Natural killer cell (primary cell): ENCODE measurements around the gene NUP214. TPM values are rescaled to one million over a fixed set of nuclear protein-coding genes. Genes with fewer than 3 reads are reported as not detected.

Source experiments
- ATAC-seq, 3 donors: fragments of 150-1000 bp in 2 of 3; fragments of 200-7000 bp in 1 of 3; cut with Tn5 transposase; 1 replicate in 1 of 3; 2 replicates in 2 of 3; pipeline ENCODE4 v1.10.0; 2021; ENCODE audit warnings: mild to moderate bottlenecking in 2 of 3, moderate library complexity in 2 of 3
- DNase-seq, 2 donors: peaks; one replicate each; pipeline versions ENCODE4 v3.0.0 to v3.0.0-alpha.2; 2013 to 2021; ENCODE audit warnings: mixed read lengths in 1 of 2
- H3K27ac ChIP-seq: one replicate; pipeline ENCODE4 v1.5.1; 2013; ENCODE audit warnings: mild to moderate bottlenecking, low read length
- H3K27me3 ChIP-seq: one replicate; pipeline ENCODE4 v1.6.1; 2013; ENCODE audit warnings: low read length; ENCODE audit not compliant: control insufficient read depth, insufficient read depth
- H3K36me3 ChIP-seq: one replicate; pipeline ENCODE4 v1.6.1; 2013; ENCODE audit warnings: low read length; ENCODE audit not compliant: control insufficient read depth, insufficient read depth
- H3K4me1 ChIP-seq: one replicate; pipeline ENCODE4 v1.6.1; 2013; ENCODE audit warnings: low read length; ENCODE audit not compliant: control insufficient read depth, insufficient read depth
- H3K4me3 ChIP-seq: one replicate; pipeline ENCODE4 v1.5.1; 2013; ENCODE audit warnings: low read length
- H3K9me3 ChIP-seq: one replicate; pipeline ENCODE4 v1.6.1; 2013; ENCODE audit warnings: low read length; ENCODE audit not compliant: control insufficient read depth, insufficient read depth
- H3K27ac Mint-ChIP-seq, 2 donors: one replicate each; pipeline ENCODE4 v1.8.0; 2022; ENCODE audit warnings: mild to moderate bottlenecking in 2 of 2, mixed read lengths in 2 of 2, moderate library complexity in 1 of 2
- H3K27me3 Mint-ChIP-seq, 2 donors: one replicate each; pipeline ENCODE4 v1.8.0; 2022; ENCODE audit warnings: low read depth in 2 of 2, mixed read lengths in 2 of 2
- H3K36me3 Mint-ChIP-seq: one replicate; pipeline ENCODE4 v1.8.0; 2022; ENCODE audit warnings: mixed read lengths
- H3K4me1 Mint-ChIP-seq, 2 donors: one replicate each; pipeline ENCODE4 v1.8.0; 2022; ENCODE audit warnings: mixed read lengths in 2 of 2
- H3K4me3 Mint-ChIP-seq: one replicate; pipeline ENCODE4 v1.8.0; 2022; ENCODE audit warnings: mild to moderate bottlenecking, moderate library complexity, mixed read lengths
- H3K9me3 Mint-ChIP-seq, 2 donors: one replicate each; pipeline ENCODE4 v1.8.0; 2022; ENCODE audit warnings: mixed read lengths in 2 of 2
- WGBS: methylation state at CpG from one replicate; pipeline ENCODE4 v1.1.7; 2013; ENCODE audit warnings: missing lambda C conversion rate; ENCODE audit not compliant: insufficient coverage; 5-methylcytosine and 5-hydroxymethylcytosine counted together
- intact Hi-C: fragments of 100-400 bp; cut with micrococcal nuclease; formaldehyde crosslinking; loops from one replicate; pipeline ENCODE4 v1.14.2; 2022
- total RNA-seq, 4 donors: library from RNA; stranded (reverse); fragments of 120-200 nt in 1 of 4; gene quantifications; one replicate each; pipeline versions ENCODE4 v1.2.3 to v1.2.4, GENCODE V29; 2013 to 2022
- TF ChIP-seq, protein P1 (sequence below): fragments of 200-600 bp; IDR thresholded peaks from one replicate; pipeline ENCODE4 v1.8.0; 2022; ENCODE audit warnings: antibody characterized with exemption

Gene NUP214
- total RNA-seq, 3 donors from 2014 or later (not counting 1 experiment from before 2014, with no cell fraction given) = 125 to 133 (median 132) TPM

DNA sequence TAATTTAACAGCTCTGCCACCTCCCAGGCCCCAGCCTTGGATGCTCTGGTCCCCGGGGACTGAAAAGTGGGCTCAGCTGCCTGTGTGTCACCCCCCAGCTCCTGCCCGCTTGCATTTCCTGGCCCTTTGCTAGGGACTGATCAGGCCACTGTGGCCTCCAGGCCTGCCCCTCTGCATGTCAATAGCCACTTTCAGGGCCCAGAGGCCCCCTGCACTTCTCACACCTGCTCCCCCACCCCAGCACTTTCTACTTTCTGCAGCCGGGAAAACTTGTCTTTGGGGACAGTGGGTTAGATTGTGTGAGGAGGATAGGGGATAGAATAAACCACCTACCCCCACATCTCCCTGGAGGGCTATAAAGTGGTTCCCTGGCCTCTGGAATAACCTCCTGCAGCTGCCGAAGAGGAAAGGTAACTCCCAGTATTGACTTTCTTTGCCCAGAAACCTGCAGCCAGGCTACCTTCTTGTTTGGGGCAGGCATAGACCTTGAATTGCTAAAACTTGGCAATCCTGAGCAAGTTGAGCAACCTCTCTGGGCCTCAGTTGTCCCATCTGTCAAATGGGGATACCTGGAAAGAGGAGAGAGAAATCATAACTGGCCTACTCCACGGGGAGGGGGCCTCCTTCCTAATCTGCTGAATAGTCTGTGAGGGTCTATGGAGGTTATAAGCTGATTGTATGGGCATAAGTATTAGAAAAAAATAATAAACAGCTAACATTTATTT lies 21.2 kb upstream of the NUP214 start:
- DNase-seq (no peak), ATAC-seq (no peak)
- Mint-ChIP-seq H3K9me3 (no peaks in the 10 kb centered on the region), H3K4me3 (no peak overlapping the region), H3K36me3 (no peaks in the 10 kb centered on the region), H3K27me3 (no peaks in the 10 kb centered on the region), H3K4me1 (no peaks in the 10 kb centered on the region), H3K27ac (no peak overlapping the region)
- intact Hi-C loops = no loop called here
- H3K4me3 ChIP-seq = no peak overlapping the region
- TF ChIP-seq, protein P1, sequence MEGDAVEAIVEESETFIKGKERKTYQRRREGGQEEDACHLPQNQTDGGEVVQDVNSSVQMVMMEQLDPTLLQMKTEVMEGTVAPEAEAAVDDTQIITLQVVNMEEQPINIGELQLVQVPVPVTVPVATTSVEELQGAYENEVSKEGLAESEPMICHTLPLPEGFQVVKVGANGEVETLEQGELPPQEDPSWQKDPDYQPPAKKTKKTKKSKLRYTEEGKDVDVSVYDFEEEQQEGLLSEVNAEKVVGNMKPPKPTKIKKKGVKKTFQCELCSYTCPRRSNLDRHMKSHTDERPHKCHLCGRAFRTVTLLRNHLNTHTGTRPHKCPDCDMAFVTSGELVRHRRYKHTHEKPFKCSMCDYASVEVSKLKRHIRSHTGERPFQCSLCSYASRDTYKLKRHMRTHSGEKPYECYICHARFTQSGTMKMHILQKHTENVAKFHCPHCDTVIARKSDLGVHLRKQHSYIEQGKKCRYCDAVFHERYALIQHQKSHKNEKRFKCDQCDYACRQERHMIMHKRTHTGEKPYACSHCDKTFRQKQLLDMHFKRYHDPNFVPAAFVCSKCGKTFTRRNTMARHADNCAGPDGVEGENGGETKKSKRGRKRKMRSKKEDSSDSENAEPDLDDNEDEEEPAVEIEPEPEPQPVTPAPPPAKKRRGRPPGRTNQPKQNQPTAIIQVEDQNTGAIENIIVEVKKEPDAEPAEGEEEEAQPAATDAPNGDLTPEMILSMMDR = no peak
- H3K27me3 ChIP-seq = no peaks in the 10 kb centered on the region
- H3K4me1 ChIP-seq = no peaks in the 10 kb centered on the region
- 90% methylated on average over 4 of the region's 5 CpGs for WGBS
- no peaks in the 10 kb centered on the region for H3K36me3 ChIP-seq
- H3K9me3 ChIP-seq = no peaks in the 10 kb centered on the region
- H3K27ac ChIP-seq = no peak overlapping the region

DNA sequence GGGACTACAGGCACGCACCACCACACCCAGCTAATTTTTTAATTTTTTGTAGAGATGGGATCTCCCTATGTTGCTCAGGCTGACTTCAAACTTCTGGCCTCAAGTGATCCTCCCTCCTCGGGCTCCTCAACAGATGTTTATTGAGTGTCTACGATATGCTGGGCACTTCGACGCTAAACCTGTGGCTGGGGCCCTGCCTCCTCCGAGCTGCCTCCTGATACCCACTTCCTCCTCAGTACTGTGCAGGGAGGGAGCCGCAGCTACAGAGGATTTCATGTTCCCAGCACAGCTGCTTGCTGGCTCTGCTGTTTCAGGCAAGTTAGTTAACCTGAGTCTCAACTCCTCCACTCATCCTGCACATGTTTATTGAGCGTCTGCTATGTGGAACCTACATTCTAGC lies 19.4 kb upstream of the NUP214 start:
- H3K4me1 Mint-ChIP-seq = no peaks in the 10 kb centered on the region
- intact Hi-C loops = no loop called here

DNA sequence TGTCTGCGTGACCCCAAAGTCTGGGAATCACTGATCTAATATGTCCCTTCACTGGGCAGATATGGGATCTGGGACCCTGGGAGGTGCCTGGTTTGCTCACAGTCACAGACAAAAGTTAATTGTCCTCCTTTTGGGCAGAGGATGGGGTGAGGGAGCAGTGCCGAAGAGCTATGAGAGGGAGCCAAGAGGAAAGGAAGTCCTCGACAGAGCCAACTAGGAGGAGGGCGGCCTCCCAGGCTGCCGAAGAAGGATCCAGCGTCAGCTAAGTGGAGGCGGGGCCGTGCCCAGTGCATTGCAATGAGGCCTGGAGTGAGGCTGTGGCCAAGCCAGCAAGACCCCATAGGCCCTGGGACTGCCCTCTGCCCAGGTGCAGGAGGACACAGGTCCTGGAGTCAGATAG lies 17.6 kb upstream of the NUP214 start:
- Mint-ChIP-seq H3K36me3 (no peaks in the 10 kb centered on the region), H3K4me1 (no peaks in the 10 kb centered on the region), H3K27me3 (peaks cover 0 to under 1% of the 10 kb centered on the region in 2 donors), H3K9me3 (no peaks in the 10 kb centered on the region), H3K4me3 (no peak overlapping the region), H3K27ac (no peak overlapping the region)
- Histone ChIP-seq H3K27ac (no peak overlapping the region), H3K36me3 (no peaks in the 10 kb centered on the region), H3K4me1 (no peaks in the 10 kb centered on the region), H3K27me3 (no peaks in the 10 kb centered on the region), H3K9me3 (no peaks in the 10 kb centered on the region), H3K4me3 (no peak overlapping the region)
- TF ChIP-seq, protein P1 = no peak
- intact Hi-C loops = no loop called here
- WGBS = 79% methylated on average over 8 of the region's 8 CpGs
- DNase-seq (no peak), ATAC-seq (no peak)

More for the DNA sequence above, 19.4 kb upstream of the NUP214 start:
- 92% methylated on average over 6 of the region's 8 CpGs for whole genome bisulfite sequencing
- TF ChIP-seq, protein P1 = no peak
- Mint-ChIP-seq H3K4me3 (no peak overlapping the region), H3K27ac (no peak overlapping the region), H3K9me3 (no peaks in the 10 kb centered on the region), H3K27me3 (no peaks in the 10 kb centered on the region), H3K36me3 (no peaks in the 10 kb centered on the region)
- no peaks in the 10 kb centered on the region for H3K4me1 ChIP-seq
- H3K4me3 ChIP-seq = no peak overlapping the region
- H3K27ac ChIP-seq = no peak overlapping the region
- DNase-seq (no peak), ATAC-seq (no peak)
- H3K36me3 ChIP-seq = no peaks in the 10 kb centered on the region
- no peaks in the 10 kb centered on the region for H3K27me3 ChIP-seq
- no peaks in the 10 kb centered on the region for H3K9me3 ChIP-seq
